Liver (tissue), 9 donors: ENCODE measurements around the gene DCDC2C. TPM values are rescaled to one million over a fixed set of nuclear protein-coding genes. Genes with fewer than 3 reads are reported as not detected.

Experiments used
- DNase-seq: peaks from one replicate; pipeline ENCODE4 v3.0.0-alpha.2; 2017; ENCODE audit warnings: low spot score
- H3K27ac ChIP-seq, 2 donors: one replicate each; pipeline ENCODE4 v1.7.0; 2013; ENCODE audit warnings: inconsistent platforms in 2 of 2, low read length in 2 of 2, control low read depth in 1 of 2, low read depth in 1 of 2, mild to moderate bottlenecking in 1 of 2
- H3K27me3 ChIP-seq, 4 donors: one replicate each; pipeline versions ENCODE4 v1.6.1 to v1.7.0; 2013; ENCODE audit warnings: low read length in 3 of 4, inconsistent platforms in 1 of 4, mild to moderate bottlenecking in 1 of 4, moderate library complexity in 1 of 4; ENCODE audit not compliant: control insufficient read depth in 4 of 4, insufficient read depth in 4 of 4
- H3K36me3 ChIP-seq, 4 donors: one replicate each; pipeline versions ENCODE4 v1.6.1 to v1.7.0; 2013; ENCODE audit warnings: low read length in 3 of 4, mild to moderate bottlenecking in 3 of 4, low read depth in 1 of 4, moderate library complexity in 1 of 4; ENCODE audit not compliant: control insufficient read depth in 4 of 4, insufficient read depth in 3 of 4
- H3K4me1 ChIP-seq, 4 donors: one replicate each; pipeline versions ENCODE4 v1.6.1 to v1.7.0; 2013; ENCODE audit warnings: low read length in 3 of 4, mild to moderate bottlenecking in 3 of 4, moderate library complexity in 1 of 4; ENCODE audit not compliant: control insufficient read depth in 4 of 4, insufficient read depth in 4 of 4
- H3K4me3 ChIP-seq, 3 donors: one replicate each; pipeline versions ENCODE4 v1.6.1 to v1.7.0; 2013; ENCODE audit warnings: low read length in 3 of 3, control low read depth in 1 of 3, low read depth in 1 of 3, mild to moderate bottlenecking in 1 of 3
- H3K9ac ChIP-seq, 2 donors: one replicate each; pipeline ENCODE4 v1.7.0; 2013; ENCODE audit warnings: low read length in 2 of 2, mild to moderate bottlenecking in 2 of 2, moderate library complexity in 2 of 2, control low read depth in 1 of 2, low read depth in 1 of 2
- H3K9me3 ChIP-seq, 4 donors: one replicate each; pipeline versions ENCODE4 v1.6.1 to v1.7.0; 2013; ENCODE audit warnings: low read length in 3 of 4; ENCODE audit not compliant: control insufficient read depth in 4 of 4
- ATF3 ChIP-seq: IDR thresholded peaks from 2 replicates; pipeline ENCODE4 v1.6.1; 2016; ENCODE audit warnings: antibody characterized with exemption
- CTCF ChIP-seq: fragments of 150-350 bp; IDR thresholded peaks from 2 replicates; pipeline ENCODE4 v1.5.1; 2017; ENCODE audit warnings: improper control_type of control experiment, low read depth, low read length; ENCODE audit not compliant: missing input control
- EGR1 ChIP-seq, 2 donors: IDR thresholded peaks; 2 replicates each; pipeline ENCODE4 v1.6.1; 2016 to 2018; ENCODE audit warnings: antibody characterized with exemption in 2 of 2, low read depth in 2 of 2
- FOXA1 ChIP-seq: IDR thresholded peaks from 2 replicates; pipeline ENCODE4 v1.6.1; 2016; ENCODE audit warnings: antibody characterized with exemption
- FOXA2 ChIP-seq: IDR thresholded peaks from 2 replicates; pipeline ENCODE4 v1.6.1; 2016; ENCODE audit warnings: antibody characterized with exemption
- GABPA ChIP-seq, 2 donors: IDR thresholded peaks in 1 of 2; conservative IDR thresholded peaks in 1 of 2; 2 replicates each; pipeline ENCODE4 v1.6.1; 2016; ENCODE audit warnings: antibody characterized with exemption in 2 of 2, mild to moderate bottlenecking in 1 of 2, moderate library complexity in 1 of 2
- HNF4A ChIP-seq, 2 donors: conservative IDR thresholded peaks; 2 replicates each; pipeline ENCODE4 v1.6.1; 2016; ENCODE audit warnings: antibody characterized with exemption in 2 of 2, mild to moderate bottlenecking in 2 of 2
- HNF4G ChIP-seq: IDR thresholded peaks from 2 replicates; pipeline ENCODE4 v1.6.1; 2016; ENCODE audit warnings: antibody characterized with exemption
- JUND ChIP-seq, 2 donors: IDR thresholded peaks; 2 replicates each; pipeline ENCODE4 v1.6.1; 2016; ENCODE audit warnings: antibody characterized with exemption in 2 of 2
- MAX ChIP-seq: IDR thresholded peaks from 2 replicates; pipeline ENCODE4 v1.6.1; 2016; ENCODE audit warnings: antibody characterized with exemption
- NR2F2 ChIP-seq: IDR thresholded peaks from 2 replicates; pipeline ENCODE4 v1.6.1; 2016; ENCODE audit warnings: antibody characterized with exemption
- RAD21 ChIP-seq, 2 donors: IDR thresholded peaks; 2 replicates each; pipeline ENCODE4 v1.6.1; 2016; ENCODE audit warnings: antibody characterized with exemption in 2 of 2, mild to moderate bottlenecking in 2 of 2
- REST ChIP-seq: IDR thresholded peaks from 2 replicates; pipeline ENCODE4 v1.6.1; 2016; ENCODE audit warnings: antibody characterized with exemption, mild to moderate bottlenecking
- RXRA ChIP-seq, 2 donors: IDR thresholded peaks; 2 replicates each; pipeline ENCODE4 v1.6.1; 2017 to 2018; ENCODE audit warnings: antibody characterized with exemption in 2 of 2, mild to moderate bottlenecking in 1 of 2
- SP1 ChIP-seq: IDR thresholded peaks from 2 replicates; pipeline ENCODE4 v1.6.1; 2018; ENCODE audit warnings: antibody characterized with exemption, mild to moderate bottlenecking
- TAF1 ChIP-seq: conservative IDR thresholded peaks from 2 replicates; pipeline ENCODE4 v1.6.1; 2016; ENCODE audit warnings: antibody characterized with exemption, mild to moderate bottlenecking
- YY1 ChIP-seq: IDR thresholded peaks from 2 replicates; pipeline ENCODE4 v1.6.1; 2016; ENCODE audit warnings: antibody characterized with exemption, mild to moderate bottlenecking
- ZBTB33 ChIP-seq: IDR thresholded peaks from 2 replicates; pipeline ENCODE4 v1.6.1; 2016; ENCODE audit warnings: antibody characterized with exemption
- WGBS: extraction: QIAGEN DNeasy Blood & Tissue Kit; methylation state at CpG from one replicate; pipeline ENCODE4 v1.1.7; 2013; 5-methylcytosine and 5-hydroxymethylcytosine counted together
- polyA plus RNA-seq, 2 donors: library from polyadenylated mRNA; stranded (reverse) in 1 of 2; unstranded in 1 of 2; fragments of 200-250 nt in 1 of 2; fragments of >200 nt in 1 of 2; fragmentation: Nextera tagmentation in 1 of 2; extraction: Ambion mirVana in 1 of 2; gene quantifications; one replicate each; pipeline versions ENCODE4 v1.2.1 to v1.2.3, GENCODE V29; 2013 to 2015
- total RNA-seq, 2 donors: library from RNA; depleted of rRNA; stranded (reverse); fragments of >200 nt; gene quantifications; one replicate each; pipeline ENCODE4 v1.2.3, GENCODE V29; 2014
- donor health status: healthy.
- donor health status: healthy.
- donor health status: healthy.
- donor health status: healthy.
- donor health status: healthy.

DCDC2C gene
- total and polyA plus RNA-seq, 4 donors = not detected

- no peak for DNase-seq
- TF ChIP-seq RAD21 (IDR thresholded peaks at IDR 0.05) (peak; percentile 72 to 75), CTCF (peak; percentile 49), EGR1 (IDR thresholded peaks at IDR 0.05; ENCODE audit: low read depth in 2 of 2) (no peak)
- Histone ChIP-seq H3K4me1 (peaks cover 0 to 10% (median 7%) of the 10 kb centered on the region in 4 donors), H3K4me3 (no peak overlapping the region), H3K27ac (no peak overlapping the region), H3K36me3 (no peaks in the 10 kb centered on the region), H3K9ac (no peak overlapping the region), H3K9me3 (no peaks in the 10 kb centered on the region), H3K27me3 (no peaks in the 10 kb centered on the region)
- 65% methylated on average over 6 of the region's 6 CpGs for WGBS
Observed at GRCh38 chr2:3827673-3828575, 124.5 kb downstream of the DCDC2C start.

- TF ChIP-seq FOXA2 (no peak), TAF1 (no peak), MAX (no peak), YY1 (no peak), FOXA1 (no peak), NR2F2 (no peak), GABPA (IDR thresholded peaks at IDR 0.05 in 1 of 2, conservative IDR thresholded peaks at IDR 0.05 in 1 of 2) (no peak), JUND (IDR thresholded peaks at IDR 0.05) (no peak), HNF4G (no peak), SP1 (no peak), HNF4A (conservative IDR thresholded peaks at IDR 0.05) (no peak), ATF3 (no peak), RAD21 (IDR thresholded peaks at IDR 0.05) (no peak), CTCF (no peak), EGR1 (IDR thresholded peaks at IDR 0.05; ENCODE audit: low read depth in 2 of 2) (no peak), ZBTB33 (no peak), RXRA (IDR thresholded peaks at IDR 0.05) (no peak), REST (no peak)
- Histone ChIP-seq H3K9me3 (no peaks in the 10 kb centered on the region), H3K4me3 (no peak overlapping the region), H3K4me1 (no peaks in the 10 kb centered on the region), H3K36me3 (no peaks in the 10 kb centered on the region), H3K9ac (no peak overlapping the region), H3K27ac (no peak overlapping the region), H3K27me3 (no peaks in the 10 kb centered on the region)
- no peak for DNase-seq
- 76% methylated on average over 6 of the region's 6 CpGs for WGBS
Observed at GRCh38 chr2:3830796-3831195, 127.4 kb downstream of the DCDC2C start.
